Stimulated activated naive CD4-positive, alpha-beta T cell treated with Interleukin-2 at 50 U/mL for 16 hours (primary cell): ENCODE results near the gene FAM117A.
"Not testable (repeated sequence)": the region's sequence is repeated elsewhere in the genome, so short reads cannot be mapped to it uniquely, and the experiment has no call there.

Source experiments
- DNase-seq: peaks from one replicate; lab custom pipeline; 2025; lab: John Stamatoyannopoulos, UW

The FAM117A gene

GRCh38 chr17:49739641-49740271, 24.2 kb downstream of the FAM117A start:
- peak; percentile 81 for DNase-seq

DNA sequence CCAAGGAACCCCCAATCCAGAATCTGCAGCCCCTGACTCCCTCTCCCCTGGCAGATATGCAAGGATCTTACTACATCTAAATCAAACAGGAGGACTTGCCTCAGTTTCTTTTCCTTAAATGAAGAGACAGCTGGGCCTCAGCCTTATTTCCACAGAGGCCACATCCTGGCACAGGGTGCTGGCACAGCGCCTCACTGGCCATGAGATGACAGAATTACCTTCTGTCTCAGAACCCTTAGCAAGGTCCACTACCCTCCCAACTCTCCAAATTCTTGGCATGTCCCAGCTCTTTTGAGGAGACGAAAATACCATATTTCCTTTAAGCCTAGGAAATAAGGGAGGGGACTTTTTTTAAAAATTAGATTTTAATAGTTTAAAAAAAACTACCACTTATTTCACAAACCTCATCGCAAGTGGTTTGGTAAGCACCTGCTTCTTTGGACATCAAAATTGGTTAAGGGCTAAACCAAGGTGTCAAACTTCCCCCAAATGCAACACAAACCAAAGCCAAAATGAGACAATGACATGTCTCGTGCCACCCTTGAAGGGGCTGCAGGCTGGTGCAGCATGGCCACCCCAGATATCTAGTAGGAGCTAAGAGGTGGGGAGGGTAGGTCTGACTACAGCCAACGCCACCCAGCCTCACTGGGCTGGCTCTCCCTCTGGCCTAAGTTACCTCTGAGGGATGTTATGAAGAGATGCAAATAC, 25.3 kb downstream of the FAM117A start:
- DNase-seq: no peak

GRCh38 chr17:49734515-49735490, 29.1 kb downstream of the FAM117A start:
- DNase-seq: no peak

DNA sequence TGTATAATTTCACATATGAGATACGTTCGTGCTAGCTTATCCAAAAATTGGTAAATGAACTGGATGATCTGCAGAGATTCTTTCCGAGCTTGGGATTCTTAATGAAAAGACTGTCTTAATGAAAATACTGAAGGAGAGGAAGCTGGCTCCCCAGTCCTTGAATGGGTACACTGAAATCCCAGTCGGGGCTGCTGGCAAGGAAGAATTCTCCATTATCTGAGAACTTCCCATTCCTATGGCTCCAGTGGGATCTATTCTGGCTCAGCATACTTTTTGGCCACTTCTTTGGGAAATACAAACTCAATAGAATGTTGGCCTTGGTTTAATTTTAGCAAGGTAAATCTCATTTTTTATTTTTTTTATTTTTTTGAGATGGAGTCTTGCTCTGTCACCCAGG, 32.5 kb downstream of the FAM117A start:
- no peak for DNase-seq

GRCh38 chr17:49730785-49731434, 33.0 kb downstream of the FAM117A start:
- DNase-seq: no peak

- DNase-seq: no peak
These were observed 33.7 kb downstream of the FAM117A start for GRCh38 chr17:49730078-49730784.

- DNase-seq: no peak
These were observed 34.9 kb downstream of the FAM117A start for GRCh38 chr17:49729069-49729468.

- no peak for DNase-seq
These were observed 35.5 kb downstream of the FAM117A start for GRCh38 chr17:49728425-49728824.

DNA sequence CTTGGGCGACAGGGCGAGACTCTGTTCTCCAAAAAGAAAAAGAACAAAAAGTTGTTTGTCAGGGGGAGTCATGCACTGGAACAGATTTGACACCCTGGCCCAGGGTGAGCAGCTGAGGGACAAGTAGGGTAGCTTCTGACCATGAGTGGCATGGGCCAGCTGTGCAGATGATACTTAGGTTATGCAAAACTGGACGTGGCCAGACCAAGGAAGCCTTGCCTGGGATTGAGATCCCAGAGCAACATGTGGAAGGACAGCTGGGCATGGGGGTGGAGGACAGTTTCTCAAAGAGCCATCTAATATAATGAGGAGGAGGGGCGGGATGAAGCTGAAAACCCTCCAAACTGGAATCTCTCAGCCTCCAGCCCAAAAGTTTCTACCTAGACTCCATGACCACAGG, 36.6 kb downstream of the FAM117A start:
- DNase-seq: no peak

DNA sequence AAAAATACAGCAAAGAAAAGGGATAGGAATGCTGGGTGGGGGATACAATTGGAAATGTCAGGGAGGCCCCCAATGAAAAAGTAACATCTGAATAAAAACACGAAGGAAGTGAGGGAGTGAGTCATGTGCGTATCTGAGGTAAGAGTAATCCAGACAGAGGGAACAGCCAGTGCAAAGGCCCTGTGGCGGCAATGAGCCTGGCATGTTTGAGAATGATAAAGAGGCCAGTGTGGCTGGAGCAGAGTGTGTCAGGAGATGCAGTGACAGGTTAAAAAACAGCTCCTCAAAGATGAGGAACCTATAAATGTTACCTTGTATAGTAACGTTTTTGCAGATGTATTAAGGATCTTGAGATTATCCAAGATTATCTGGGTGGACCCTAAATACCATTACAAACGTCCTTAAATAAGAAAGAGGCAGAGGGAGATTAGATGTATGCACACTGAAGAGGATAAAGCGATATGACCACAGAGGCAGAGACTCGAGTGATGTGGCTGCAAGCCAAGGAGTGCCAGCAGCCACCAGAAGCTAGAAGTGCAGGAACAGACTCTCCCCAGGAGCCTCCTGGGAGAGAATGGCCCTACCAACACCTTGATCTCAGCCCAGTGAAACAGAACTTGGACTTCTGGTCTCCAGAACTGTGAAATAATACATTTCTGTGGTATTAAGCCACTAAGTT, 38.3 kb downstream of the FAM117A start:
- no peak for DNase-seq

GRCh38 chr17:49724552-49724951, 39.4 kb downstream of the FAM117A start:
- DNase-seq: not testable (repeated sequence)

DNA sequence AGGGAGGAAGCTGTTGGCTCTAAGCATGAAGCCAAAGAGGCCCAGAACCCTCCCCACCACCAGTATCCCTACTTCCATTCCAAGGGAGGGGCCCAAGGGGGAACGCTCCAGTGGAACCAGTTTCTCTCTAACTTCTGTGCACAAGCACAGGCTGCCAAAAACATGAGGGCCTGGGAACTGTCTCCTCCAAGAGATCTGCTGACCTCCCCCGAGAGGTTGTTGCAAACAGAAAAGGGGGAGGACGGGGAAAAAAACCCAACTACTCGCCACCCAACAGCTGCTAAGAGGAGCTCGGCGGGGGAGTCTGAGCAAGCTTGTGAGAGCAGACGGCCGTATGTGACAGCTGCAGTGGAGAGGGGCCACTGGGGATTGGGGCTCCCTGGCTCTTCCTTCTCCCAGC, 40.5 kb downstream of the FAM117A start:
- DNase-seq: no peak

- DNase-seq: no peak
These were observed 41.9 kb downstream of the FAM117A start for GRCh38 chr17:49722066-49722465.

DNA sequence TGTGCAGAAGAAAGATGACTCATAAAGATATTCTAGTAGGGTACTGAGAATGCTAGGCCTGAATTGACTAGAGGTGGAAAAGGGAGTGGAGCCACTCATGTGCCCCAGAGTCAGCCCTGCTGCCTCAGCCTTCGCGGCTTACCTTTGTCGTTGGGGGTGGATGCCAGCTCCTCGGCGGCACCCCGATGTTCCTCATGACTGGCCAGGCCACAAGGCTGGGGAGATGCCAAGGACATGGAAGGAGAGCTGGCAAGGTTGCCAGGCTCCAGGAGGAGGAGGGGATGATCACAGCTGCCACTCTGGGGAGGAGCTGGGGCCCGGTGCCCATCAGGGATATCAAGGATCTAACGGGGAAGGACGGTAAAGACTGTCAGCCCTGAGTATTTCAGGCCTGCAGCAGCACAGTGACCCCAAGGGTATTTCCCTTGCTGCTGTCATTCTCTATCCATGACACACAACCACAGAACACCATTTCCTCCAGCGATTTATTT, 46.5 kb downstream of the FAM117A start:
- peak; percentile 36 for DNase-seq

DNA sequence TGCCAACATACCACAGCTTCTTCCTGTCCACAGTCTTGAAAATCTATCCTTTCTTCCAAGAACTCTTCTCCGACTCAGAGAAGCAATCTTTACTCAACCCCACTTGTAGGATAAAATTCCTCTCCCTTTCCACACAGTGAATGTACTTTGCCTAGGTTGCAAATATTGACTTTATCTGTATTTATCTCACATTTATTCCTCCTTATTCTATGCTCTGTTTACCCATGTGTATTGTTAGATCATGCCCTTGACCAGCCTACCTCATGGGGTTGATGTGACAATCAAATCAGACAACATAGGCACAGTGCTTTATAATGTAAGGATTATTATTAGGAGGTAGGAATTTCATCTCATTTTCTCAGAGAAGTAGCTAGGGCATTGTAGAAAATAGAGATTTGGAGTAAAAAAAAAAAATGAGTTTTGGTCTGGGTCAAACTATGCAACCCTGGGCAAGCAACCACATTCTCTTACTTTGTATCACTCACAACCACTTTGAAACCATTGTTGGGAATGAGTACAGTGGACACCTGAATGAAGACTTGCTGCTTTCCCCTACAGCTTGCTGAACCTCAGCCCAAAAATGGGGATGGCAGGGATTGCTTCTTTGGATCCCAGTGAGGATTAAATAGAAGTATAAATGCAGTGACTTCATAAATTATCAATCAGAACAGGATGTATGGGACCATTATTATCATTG, 47.1 kb downstream of the FAM117A start:
- no peak for DNase-seq

DNA sequence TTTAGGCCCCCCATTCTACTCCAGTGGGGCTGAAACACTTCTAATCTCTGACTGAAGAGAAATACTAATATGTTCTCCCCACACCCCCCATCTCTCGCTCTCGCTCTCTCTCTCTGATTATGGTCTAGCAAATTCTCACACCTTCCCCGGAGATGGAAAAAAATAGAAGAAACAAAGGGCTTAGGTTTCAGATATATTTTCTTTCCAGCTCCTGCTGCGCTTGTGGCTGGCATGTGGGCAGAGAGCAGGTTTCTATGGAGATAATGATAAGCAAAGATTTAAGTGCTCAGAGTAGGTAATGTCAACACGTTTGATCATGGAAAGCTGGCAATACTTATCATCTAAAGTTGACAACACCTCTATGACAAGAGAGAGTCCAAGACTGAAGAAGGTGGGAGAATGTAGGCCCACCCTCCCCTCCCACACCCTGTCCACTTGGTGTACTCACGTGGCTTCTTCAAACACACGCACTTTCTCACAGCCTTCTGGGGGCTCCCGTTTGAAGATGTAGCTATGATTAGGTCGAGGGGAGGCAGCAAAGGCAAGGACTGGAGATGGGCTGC, 48.1 kb downstream of the FAM117A start:
- DNase-seq: peak; percentile 67

DNA sequence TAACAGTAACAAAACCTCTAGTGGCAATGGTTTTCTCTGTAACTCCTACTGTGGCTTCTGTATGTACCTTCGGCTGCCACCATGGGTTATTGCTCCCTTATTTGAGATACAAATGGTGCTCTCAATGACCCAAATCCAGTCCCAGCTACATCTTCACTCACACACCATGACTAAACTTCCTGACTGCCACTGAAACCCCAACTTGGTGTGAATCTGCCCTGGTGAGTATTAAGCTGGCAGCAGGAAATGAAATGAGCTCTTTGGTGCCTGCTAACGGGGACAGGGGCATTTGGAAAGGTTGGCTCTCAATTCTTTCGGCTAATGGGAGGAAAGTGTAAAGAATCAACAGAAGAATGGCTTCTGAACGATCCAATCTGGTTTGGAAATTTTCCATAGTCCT, 48.7 kb downstream of the FAM117A start:
- DNase-seq: peak; percentile 49

DNA sequence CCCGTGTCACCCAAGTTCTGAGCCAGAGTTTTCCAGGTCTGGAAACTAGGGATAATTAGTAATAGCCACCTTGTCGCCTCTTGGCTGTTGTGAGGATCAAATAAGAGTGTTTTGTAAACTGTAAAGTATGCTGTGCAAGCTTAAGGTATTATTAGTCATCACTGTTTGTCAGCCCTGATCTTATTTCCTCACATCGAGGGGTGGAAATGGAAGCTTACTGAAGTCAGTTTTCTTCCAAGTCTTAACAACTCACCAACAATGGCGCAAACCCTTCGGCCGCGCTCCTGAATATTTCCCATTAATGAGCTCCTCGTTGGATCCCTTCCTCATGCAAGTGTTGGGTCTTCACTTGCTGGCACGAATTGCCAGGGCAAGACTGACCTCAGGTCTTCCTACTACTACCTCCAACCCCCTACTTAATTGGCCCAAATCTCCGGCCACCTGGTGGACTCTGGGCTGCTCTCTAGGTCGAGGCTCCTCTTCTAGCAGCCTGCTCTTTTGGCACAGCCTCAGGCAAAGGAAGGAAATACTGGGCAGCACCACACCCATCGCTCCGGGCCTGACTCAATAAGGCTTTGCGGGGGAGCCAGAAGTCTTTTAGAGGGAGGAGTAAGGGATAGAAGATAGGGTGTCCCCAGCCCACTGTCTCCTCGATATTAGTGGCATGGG, 55.3 kb downstream of the FAM117A start:
- peak; percentile 42 for DNase-seq
